SH-SY5Y (cell line): ENCODE data around the gene SLC22A4.

ENCODE experiments used
- GATA2 ChIP-seq: IDR thresholded peaks from 2 replicates; pipeline ENCODE4 v1.6.1; 2011; ENCODE audit warnings: mild to moderate bottlenecking, low read depth, low read length
- GATA3 ChIP-seq: IDR thresholded peaks from 2 replicates; pipeline ENCODE4 v1.6.1; 2011; ENCODE audit warnings: low read depth, mild to moderate bottlenecking, low read length, moderate library complexity

SLC22A4 gene

DNA sequence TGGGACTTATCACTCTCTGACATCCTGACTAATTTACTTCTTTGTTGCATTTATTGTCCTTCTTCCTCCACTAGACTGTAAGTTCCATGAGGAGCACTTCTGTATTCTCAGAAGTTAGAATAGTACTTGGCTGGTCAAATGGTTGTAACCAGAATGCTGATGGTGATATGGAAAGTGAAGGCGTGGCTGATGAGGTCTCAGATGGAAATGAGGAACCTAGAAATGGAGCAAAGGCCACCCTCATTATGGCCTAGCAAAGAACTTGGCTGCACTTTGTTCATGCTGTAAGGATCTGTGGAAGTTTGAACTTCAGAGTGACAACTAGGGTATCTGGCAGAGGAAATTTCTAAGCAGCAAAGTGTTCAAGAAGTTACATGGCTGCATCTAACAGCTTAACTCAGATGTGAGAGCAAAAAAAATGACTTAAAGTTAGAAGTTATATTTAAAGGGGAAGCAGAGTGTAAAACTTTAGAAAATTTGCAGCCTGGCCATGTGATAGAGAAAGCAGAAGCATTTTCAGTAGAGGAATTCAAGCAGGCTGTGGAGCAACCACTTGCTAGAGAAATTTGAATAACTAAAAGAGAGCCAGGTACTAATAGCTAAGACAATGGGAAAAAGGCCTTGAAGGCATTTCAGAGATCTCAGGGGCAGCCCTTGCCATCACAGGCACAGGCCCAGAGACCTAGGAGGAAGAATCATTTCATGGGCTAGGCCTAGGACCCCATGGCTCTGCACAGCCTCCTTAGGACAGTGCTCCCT, 60.4 kb downstream of the SLC22A4 start:
- TF ChIP-seq GATA2 (no peak), GATA3 (no peak)

DNA sequence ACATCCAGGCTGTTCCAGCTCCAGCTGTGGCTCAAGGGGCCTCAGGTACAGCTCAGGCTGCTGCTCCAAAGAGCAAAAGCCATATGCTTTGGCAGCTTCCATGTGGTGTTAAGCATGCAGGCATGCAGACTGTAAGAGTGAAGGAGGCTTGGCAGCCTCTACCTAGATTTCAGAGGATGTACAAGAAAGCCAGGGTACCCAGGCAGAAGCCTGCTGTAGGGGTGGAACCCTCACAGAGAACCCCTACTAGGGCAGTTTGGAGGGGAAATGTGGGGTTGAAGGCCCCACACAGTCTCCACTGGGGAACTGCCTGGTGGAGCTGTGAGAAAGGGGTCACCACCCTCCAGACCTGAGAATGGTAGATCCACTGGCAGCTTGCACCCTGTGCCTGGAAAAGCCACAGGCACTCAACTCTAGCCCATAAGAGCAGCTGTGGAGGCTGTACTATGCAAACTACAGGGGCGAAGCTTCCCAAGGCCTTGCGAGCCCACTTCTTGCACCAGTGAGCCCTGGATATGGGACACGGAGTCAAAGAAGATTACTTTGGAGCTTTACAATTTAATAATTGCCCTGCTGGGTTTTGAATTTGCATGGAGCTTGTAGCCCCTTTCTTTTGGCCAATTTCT, 61.1 kb downstream of the SLC22A4 start:
- TF ChIP-seq GATA3 (no peak), GATA2 (no peak)

DNA sequence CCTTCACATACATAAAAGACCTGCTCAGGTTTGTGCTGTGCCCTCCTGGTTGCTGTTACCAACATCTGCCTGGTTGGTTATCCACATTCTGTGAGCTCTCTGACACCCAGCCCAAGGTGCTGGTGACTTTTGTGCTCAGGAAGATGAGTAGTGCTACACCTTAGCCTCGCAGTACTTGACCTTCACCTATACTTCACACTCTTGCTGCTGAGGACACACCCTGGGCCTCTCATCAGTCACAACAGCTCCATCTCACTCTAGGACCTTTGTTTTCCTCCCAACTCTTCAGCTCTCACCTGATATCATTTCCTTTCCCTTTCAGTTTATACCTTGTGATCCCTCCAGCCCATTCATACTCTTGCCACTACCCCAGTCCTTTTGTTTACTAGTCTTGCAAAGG, 64.6 kb downstream of the SLC22A4 start:
- TF ChIP-seq GATA3: no peak
- TF ChIP-seq GATA2: no peak

DNA sequence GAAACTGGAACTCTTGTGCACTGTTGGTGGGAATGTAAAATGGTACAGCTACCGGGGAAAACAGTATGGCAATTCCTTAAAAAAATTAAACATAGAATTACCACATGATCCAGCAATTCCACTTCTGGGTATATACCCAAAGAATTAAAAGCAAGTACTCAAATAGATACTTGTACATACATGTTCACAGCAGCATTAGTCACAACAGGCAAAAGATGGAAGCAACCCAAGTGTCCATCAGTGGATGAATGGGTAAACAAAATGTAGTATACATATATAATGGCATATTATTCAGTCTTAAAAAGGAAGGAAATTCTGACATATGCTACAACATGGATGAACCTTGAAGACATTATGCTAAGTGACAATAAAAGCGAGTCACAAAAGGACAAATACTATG, 67.9 kb downstream of the SLC22A4 start:
- TF ChIP-seq GATA2: no peak
- no peak for TF ChIP-seq GATA3

DNA sequence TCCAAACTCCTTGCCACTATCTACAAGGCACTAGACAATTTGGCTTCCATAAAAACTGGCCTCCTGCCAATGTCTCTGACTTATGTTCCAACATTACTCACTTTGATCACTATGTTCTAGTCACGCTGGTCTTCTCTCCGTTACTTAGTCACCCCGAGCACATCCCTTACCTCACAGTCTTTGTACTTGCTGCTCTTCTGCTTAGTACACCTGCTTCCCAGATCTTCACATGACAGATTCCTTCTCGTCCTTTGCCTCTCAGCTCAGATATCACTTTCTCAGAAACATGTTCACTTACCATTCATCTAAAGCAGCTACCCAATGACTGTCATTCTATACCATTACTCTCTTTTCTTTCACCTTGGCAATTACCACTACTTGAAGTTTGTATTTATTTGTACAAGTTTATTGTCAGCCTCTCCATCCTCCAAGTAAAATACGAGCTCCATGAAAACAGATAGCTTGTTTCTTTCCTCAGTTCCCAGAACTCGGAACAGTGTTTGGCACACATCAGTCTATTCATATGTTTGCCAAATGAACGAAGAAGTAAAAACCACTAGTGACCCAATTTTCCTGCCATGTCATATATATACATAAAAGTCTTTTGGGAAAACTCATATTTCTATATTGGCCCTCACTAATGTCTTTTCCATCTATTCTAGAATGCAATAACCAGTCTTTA, 69.4 kb downstream of the SLC22A4 start:
- TF ChIP-seq GATA3: no peak
- TF ChIP-seq GATA2: no peak

DNA sequence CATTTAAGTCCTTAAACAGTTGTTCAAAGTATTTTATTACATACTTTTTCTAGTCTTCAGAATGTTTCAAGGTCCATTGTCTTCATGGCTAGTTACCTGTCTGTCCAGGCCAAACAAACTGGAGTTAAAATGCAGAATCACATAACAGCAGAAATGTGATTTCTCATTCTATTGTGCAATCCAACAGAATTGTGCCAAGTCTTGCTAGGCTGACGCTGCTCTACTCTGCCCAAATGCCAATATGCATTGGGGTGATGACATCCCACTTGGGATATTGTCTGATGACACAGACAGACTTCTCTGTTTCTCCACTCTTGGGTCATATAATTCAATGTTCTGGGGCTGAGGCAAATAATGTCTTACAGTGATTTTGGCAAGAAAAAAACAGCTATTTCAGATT, 70.1 kb downstream of the SLC22A4 start:
- TF ChIP-seq GATA3 (no peak), GATA2 (no peak)

DNA sequence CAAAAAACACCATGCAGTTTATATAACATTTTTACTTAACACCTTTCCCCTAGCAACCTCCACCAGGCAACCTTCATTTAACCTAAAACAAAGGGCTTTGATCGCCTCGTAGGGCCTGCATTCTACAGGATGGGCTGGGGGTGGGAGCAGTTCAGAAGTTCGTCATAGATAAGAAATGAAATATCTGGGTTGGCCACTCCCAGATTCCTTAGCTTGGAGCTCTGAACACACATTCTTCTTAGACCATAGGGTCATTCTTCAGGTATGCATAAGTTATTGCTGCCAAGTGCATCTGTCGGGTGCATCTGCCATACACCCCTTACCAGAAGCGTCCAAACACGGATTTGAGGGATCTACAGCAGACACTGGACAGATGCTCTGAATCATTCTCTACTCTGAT, 71.0 kb downstream of the SLC22A4 start:
- TF ChIP-seq GATA3 (no peak), GATA2 (no peak)

DNA sequence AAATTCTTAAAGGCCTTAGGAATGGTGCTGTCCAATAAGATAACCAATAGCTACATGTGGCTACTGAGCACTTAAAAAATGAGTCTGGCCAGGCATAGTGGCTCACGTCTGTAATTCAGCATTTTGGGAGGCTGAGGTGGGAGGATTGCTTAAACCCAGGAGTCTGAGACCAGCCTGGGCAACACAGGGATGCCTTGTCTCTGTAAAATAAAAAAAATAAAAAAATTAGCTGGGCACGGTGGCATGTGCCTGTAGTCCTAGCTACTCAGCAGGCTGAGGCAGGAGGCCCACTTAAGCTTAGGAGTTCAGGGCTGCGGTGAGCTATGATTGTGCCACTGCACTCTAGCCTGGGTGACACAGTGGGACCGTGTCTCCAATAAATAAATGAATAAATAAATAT, 74.0 kb downstream of the SLC22A4 start:
- no peak for TF ChIP-seq GATA2
- no peak for TF ChIP-seq GATA3

DNA sequence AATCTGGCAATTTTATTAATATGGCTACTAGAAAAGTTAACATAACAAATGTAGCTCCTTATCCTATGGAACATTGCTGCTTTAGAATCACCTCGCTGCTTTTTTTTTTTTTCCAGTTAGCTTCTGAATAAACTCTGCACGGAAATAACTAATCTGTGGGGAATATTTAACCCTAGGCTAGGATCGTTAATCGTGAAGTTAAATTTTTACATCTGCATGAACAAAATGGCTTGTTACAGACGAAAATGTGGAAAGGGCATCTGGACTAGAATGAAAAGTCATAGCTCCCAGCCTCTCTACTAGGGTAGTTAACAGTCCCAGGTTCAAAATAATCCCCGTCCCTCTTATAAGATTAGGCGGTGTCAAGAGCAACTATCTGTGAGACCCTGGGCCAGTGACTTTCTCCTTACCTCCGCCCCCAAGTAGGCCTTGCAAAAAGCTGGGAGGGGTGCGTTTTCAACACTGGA, 74.8 kb downstream of the SLC22A4 start:
- no peak for TF ChIP-seq GATA2
- no peak for TF ChIP-seq GATA3

DNA sequence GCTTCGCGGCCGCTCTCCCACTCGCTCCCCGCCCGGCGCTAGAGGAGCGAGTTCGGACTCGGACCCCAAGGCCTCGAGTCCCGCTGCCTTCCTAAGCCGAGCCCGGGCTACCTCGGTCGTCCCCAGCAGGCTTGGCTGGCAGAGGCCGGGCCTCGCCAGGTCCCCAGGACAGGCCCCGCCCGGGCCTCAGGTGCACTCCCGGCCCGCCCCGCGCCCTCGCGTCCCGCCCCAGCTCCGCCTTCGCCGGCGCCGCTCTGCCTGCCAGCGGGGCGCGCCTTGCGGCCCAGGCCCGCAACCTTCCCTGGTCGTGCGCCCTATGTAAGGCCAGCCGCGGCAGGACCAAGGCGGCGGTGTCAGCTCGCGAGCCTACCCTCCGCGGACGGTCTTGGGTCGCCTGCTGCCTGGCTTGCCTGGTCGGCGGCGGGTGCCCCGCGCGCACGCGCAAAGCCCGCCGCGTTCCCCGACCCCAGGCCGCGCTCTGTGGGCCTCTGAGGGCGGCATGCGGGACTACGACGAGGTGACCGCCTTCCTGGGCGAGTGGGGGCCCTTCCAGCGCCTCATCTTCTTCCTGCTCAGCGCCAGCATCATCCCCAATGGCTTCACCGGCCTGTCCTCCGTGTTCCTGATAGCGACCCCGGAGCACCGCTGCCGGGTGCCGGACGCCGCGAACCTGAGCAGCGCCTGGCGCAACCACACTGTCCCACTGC, 75.4 kb downstream of the SLC22A4 start, which contains the start of gene SLC22A5:
SLC22A5 (plus strand) TSS at position 237 of the 707 bp plus-strand sequence; CDS start at position 500, 263 bp downstream.
- TF ChIP-seq GATA3: no peak
- no peak for TF ChIP-seq GATA2

DNA sequence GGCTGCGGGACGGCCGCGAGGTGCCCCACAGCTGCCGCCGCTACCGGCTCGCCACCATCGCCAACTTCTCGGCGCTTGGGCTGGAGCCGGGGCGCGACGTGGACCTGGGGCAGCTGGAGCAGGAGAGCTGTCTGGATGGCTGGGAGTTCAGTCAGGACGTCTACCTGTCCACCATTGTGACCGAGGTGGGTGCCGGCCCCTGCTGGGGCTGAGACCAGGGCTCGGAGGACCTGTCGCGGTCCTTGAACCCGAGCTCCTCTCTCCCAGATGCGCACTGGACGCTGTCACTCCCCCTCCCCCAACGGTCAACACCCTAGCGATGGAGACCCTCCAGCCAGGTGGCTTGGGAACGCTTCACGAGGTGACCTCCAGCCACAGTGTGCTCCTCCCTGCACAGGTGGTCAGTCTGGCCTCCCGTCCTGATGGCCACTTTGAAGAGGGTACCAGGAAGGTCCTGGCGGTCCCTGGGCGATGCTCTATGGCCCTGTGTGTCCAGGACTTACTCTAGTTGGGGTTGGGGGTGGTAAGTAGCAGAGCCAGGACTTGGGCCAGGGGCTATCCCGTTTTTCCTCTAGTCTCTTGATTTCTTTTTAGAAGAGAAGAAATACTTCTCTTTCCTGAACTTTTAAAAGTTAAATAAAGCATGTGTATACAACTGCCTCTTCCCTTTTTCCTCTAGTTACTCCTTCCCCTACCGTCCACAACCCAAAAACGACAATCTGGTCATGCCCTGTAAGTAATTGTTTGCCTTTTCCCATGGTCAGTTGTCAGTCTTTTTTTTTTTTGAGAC, 76.2 kb downstream of the SLC22A4 start:
- TF ChIP-seq GATA2 (no peak), GATA3 (no peak)

DNA sequence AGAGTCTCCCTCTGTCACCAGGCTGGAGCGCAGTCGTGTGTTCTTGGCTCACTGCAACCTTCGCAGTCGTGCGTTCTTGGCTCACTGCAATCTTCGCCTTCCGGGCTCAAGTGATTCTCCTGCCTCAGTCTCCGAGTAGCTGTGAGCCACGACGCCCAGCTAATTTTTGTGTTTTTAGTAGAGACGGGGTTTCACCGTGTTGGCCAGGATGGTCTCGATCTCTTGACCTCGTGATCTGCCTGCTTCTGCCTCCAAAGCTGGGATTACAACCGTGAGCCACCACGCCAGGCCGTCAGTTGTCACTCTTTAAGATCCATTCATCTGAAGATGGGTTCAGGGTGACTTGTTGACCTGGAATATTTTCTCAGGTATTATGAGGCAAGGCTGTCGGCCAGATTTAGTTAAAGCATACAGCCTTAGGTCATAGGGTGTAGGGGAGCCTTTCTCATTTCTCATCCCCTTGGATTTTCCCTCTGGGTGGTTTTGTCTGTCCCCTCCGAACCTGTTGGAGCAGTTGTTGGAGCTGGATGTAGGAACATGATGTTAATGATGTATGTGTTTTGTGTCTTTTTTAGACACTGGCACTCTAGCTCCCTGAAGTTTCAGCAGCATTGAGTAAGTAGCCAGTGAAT, 76.9 kb downstream of the SLC22A4 start:
- TF ChIP-seq GATA3: no peak
- TF ChIP-seq GATA2: no peak

DNA sequence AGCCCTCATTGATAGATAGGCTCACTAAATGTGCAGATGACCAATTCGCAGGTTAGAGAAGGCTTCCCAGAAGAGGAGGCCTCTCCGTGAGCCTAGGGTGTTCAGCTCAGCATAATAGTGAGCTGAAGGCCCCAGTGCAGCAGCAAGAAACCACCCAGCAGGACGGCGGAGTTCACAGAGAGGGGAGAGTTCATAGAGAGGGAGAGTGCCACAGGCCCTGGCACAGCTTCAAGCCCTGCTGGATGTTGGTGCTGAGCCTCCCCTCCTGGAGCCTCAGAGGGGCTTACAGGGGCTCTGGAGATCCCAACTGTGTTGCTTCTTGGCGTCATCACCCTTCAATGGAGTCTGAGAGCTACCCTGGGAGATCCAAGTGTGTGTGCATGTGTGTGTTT, 77.4 kb downstream of the SLC22A4 start:
- no peak for TF ChIP-seq GATA3

DNA sequence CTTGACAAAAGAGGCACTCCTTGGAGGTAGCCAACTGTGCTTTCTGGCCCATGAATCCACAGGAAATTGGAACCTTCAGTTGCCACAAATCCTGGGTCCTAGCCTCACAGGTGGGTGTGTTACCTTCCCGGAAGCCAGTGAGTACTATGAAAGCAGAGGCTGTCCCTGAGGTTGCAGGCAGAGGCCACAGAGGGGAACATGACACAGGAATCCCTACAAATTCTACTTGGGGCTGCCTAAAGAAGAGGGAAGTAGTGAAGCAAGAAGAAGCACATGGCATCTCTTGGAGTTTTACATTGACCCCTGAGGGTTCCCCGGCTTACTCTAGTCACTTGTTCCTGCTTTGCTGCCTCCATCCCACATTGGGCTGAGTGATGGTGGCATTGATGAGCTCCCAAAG, 77.9 kb downstream of the SLC22A4 start:
- TF ChIP-seq GATA2 (no peak), GATA3 (no peak)
